HG03045 (cell line): ENCODE results near the gene DTYMK.

Experiments used
- ATAC-seq: cut with Tn5 transposase; IDR thresholded peaks from one replicate; pipeline ENCODE4 v1.9.1; 2021; ENCODE audit warnings: mild to moderate bottlenecking, moderate library complexity; ENCODE audit not compliant: unreplicated experiment

Gene DTYMK

GRCh38 chr2:241708879-241709278 is 22.3 kb upstream of the DTYMK start:
- no peak for ATAC-seq

DNA sequence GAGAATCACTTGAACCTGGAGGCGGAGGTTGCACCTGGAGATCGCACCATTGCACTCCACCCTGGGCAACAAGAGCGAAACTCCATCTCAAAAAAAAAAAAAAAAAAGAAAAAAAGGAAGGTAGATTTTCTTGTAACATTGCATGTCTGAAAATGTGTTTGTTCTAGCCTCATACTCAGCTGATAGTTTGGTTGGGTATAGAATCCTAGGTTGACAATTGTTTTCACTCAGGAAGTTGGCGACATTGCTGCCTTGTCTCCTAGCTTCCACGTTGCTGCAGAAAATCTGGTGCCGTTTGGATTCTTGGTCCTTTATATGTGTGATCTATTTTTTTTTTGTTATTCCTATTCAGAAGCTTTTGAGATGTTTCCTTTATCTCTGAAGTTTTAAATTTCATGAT is 19.9 kb upstream of the DTYMK start:
- ATAC-seq = no peak

DNA sequence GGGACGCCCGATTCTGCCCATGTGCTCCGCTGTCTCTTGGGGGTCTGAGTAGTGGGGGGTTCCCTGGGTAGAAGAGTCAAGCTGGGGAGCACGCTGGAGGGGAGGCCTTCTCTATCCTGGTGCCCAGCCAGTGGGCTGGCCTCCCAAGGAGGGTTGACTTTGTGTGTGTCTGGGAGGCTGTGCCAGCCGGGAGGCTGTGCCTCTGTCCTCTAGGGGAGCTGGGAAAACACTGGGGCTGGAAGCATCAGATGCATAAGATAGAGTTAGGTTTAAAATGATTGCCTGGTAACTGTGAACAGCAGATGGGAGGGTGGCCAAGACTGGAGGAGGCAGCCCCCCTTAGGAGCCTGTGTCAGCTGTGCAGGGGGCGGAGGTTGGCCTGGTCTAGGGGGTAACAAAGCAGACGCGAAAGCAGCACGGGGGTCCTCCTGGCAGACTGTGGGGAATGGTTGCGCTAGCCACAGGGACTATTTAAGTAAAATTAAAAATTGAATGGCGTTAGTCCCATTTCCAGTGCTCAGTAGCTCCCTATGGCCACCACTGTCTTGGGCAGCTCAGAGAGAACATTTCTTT is 16.5 kb upstream of the DTYMK start:
- ATAC-seq = no peak

- peak; percentile 64 for ATAC-seq
Observed at GRCh38 chr2:241702155-241703031, 15.8 kb upstream of the DTYMK start.

DNA sequence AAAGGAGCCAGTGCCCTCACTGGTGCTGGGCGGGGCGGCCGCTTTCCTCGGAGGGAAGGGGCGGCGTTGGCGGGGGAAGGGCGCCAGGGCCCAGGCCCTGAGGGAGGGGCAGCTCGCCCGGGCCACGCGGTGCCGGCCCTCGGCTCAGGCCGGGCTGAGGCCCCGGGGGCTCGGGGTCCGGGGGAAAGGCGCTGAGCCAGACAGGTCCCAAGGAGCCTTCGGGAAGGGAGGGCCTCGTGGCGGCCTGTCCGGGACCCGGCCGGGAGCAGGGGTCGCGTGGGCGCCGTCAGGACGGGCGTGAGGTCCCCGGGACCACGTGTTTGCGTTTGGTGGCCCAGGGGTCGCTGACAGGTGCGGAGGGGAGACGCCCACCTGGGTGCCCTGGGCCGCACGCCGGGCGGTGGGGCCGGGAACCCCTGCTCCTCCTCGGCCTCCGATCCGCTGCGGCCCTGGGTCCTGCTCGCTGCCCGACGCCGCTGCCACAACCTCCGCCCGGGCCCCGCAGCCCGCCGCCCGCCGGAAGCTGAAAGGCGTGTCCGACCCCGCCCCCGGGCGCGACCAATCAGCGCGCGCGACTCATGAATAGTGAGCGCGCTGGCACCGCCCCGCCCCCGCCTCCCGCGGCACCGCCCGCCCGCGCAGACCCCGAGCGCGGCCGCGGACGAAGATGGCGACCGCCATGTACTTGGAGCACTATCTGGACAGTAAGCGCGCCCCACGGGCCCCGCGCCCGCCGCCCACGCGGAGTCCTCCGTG is 15.0 kb upstream of the DTYMK start, which contains the start of gene ING5:
Gene ING5, plus strand, starts transcription at position 641 of the 756 bp plus-strand sequence. Its CDS starts 27 bp downstream, at position 668.
- peak; percentile 57 for ATAC-seq

GRCh38 chr2:241701149-241701398 is 14.5 kb upstream of the DTYMK start:
- ATAC-seq = no peak

DNA sequence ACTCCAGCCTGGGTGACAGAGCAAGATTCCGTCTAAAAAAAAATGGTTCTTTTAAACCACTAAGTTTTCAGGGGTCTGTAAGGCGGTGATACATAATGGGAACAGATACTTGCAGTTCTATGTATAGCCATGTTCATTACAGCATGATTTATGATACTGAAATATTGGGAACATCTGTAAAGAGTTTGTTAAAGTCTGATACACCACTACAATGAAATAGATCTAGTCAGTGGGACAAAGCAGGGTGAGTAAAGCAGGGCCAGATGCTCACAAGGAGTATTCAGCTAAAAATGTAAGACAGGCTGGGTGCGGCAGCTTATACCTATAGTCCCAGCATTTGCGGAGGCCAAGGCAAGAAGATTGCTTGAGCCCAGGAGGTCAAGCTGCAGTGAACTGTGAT is 9.0 kb upstream of the DTYMK start:
- no peak for ATAC-seq

DNA sequence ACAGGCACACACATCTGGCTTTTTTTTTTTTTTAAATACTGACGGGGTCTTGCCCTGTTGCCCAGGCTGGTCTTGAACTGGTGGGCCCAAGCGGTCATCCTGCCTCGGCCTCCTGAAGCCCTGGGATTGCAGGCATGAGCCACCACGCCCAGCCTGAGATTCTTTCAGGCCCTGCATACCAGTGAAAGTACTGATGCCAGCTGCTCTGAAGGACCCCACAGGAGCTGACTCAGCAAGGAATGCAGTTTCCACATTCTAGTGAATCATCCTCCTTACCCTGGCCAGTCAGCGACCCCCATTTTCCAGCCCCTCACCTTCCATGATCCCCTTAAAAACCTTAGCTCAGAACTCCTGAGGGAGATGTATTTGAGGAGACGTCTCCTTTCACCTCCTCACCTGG is 5.8 kb upstream of the DTYMK start:
- ATAC-seq = no peak

DNA sequence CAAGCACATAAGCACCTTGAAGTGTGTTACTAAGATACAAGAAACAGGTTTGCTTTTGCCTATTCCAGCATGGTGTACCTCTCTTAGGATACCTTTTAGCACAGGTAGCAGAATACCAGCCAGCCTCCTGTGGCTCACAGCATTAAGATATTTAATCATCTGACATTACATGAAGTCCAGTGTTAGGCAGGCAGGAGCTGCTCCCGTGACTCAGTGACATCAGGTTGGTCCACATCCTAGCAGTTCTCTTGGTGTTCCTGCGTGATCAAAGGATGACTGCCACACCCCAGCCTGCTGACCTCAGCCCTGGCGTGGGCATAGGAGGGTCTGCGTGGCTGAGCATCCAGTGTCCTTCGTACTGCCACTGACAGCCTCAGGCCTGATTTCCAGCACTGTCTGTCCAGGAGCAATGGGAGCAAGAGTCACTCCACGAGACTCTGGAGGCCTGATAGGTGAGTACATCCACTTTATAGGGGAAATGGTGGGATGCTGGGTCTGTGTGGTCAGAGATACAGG is 3.6 kb upstream of the DTYMK start:
- ATAC-seq = no peak

GRCh38 chr2:241689306-241689705 is 2.7 kb upstream of the DTYMK start:
- ATAC-seq = no peak

DNA sequence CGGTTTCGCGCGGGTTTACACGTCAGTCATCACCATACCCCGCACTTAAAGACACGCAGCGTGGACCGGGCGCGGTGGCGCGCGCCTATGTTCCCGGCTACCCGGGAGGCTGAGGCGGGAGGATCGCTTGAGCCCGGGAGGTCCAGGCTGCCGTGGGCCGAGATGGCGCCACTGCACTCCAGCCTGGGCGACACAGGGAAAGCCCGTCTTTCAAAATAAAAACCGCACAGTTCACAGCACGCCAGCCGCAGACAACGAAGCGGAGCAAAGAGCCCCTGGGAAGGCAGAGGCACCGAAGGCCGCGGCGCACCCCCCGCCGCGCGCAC is 328 bp downstream of the DTYMK start:
- peak; percentile 17 for ATAC-seq

DNA sequence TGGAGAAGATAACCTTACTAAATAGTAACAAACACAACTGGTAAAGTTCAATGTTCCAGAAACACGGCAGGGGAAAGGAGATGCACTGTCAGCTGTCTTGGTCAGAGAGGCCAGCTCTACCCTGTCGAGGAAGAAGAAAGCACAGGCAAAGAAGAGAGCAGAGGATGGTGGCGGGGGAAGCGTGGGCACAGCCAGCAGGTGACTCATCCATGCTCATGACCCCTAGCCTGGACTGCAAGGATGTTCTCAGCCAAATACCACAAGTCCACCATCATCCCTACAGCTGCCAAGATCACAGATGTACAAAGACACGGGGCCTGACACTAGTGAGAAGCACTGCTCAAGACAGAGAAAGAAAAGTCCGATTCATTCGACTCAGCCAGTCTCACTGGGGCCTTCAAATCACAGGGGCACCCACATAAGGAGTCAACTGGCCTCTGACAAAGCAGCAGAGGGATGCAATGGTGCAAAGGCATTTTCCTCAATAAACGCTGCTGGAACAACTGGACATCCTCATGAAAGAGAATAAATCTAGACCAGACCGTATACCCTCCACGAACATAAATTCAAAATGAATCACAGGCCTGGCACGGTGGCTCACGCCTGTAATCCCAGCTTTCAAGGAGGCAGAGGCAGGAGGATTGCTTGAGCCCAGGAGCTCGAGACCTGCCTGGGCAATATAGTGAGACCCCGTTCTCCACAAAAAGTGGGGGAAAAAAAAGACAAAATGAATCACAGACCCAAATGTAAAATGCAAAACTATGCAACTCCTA is 5.6 kb downstream of the DTYMK start:
- no peak for ATAC-seq

DNA sequence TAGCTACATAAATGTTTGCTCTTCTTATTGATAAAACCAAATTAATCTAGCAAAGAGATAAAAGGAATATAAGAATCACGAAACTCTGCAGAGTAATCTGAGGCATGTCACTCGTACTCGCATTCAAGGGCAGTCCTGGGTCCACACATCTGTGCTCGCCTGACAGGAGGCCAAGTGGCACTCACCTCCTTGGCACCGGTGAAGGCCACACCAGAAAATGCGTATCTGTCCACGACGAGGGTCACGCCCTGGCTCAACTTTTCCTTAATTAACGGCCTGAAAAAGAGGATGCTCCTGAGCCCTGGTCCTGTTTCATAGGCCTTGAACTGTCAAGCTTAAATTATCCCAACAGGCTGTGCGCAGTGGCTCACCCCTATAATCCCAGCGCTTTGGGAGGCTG is 6.6 kb downstream of the DTYMK start:
- no peak for ATAC-seq

DNA sequence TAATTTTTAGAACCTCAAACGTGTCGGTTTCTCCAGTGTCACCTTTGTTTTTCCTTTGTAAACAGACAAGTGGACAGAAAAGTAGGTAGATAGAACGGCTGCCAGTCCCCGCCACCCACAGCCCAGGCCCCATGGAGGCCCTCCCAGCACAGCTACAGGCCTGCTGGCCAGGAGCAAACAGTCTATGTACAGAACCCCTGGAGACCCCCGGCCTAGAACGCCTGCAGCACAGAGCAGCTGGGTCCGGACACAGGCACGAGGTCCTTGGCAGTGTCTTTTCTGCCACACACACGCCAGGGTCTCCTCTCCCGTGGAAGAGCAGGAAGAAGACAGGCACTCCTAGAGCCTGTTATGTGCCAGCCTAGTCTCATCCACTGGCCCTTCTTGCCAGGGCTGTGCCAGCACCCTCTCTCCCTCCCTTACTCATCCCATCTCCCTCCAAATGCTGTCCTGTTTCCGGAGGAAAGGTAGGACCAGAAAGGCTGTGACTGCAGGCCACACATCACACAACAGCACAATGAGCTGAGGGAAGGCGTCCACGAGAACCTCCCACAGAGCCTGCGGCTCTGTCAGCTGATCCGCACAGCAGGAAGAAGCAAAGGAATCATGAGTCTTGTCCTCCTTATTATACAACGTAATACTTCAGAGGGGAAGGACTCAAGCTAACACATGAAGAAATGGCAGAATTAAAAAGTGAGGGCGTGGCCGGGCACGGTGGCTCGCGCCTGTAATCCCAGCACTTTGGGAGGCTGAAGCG is 7.7 kb downstream of the DTYMK start:
- ATAC-seq = no peak

GRCh38 chr2:241678307-241678706 is 8.3 kb downstream of the DTYMK start:
- ATAC-seq = no peak

DNA sequence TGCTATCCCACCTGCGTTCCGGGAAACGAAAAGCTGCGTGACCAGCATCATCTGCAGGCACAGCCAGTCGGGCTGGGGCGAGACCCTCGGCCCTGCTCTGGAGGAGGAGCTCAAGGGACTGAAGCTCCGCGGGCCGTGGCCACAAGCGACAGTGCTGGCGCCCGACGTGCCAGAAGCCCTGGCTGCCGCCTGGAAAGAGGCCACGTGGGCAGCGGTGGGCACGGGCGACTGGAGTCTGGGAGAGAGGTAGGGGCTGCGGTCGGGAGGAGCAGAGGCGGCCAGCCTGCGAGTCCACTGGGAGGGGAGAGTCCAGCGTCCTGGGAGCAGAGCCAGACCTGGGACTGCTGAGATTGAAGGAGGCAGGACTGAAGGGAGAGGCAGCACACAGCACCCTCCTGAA is 9.2 kb downstream of the DTYMK start:
- ATAC-seq = no peak

DNA sequence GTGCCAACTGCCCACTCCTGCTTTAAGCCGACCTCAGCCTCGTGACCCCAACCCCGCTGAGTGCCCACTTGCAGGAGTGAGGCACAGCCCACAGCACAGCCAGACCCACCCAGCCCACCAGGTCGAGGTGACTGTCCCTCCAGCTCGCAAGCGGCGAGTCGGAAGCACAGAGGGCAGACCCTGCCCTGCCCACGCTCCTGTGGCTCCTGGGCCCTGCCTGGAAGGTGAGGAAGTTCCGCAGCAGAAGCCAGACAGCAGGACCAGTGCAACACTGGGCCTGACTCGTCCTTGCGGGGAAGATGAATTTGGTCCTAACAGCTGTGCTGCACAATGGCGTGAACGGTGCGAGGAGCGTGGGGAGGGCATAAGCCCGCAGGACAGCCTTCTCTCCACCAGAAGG is 9.9 kb downstream of the DTYMK start:
- no peak for ATAC-seq

GRCh38 chr2:241675885-241676284 is 10.7 kb downstream of the DTYMK start:
- no peak for ATAC-seq

DNA sequence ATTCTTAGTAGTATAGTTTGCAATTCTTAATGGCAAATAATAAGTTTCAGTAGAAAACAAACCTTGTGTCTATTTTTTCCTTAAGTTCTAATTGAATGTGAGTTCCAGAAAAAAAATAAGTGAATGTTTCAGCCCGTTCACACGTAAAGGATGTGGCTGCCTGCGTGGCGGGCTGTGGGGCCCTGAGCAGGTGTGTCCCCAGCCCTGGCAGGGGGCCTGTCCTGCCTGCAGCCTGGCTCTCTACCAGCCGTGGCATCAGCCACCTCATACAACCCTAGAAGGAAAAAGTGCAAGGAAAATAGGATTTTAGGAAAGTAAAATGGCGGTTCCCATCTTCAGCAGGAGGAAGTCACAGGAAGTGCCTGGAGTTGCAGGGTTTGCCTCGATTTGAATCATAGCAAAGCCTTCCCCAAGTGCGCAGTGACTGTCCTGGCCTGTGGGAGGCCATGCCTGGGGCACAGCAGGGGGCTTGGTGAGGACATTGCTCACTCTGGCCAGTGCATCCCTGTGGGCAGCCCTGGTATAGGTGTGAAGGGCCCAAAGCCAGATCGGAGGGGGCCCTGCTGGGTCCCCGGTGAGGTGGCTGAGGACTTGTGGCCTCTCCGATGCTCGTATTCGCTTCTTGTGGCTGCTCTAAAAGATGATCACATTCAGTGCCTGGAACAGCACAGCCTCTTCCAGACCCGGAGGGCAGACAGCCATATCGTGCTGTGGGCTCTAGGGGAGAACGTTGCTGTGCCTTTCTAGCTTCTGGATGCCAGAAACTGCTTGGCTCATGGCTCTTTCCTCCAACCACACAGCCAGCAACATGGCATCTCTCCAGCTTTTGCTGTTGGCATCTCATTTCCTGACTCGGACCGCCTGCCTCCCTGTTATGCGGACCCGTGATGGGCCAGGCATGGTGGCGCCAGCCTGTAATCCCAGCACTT is 12.6 kb downstream of the DTYMK start:
- no peak for ATAC-seq
